GM12892 (cell line): ENCODE data around the gene STOML2.

ENCODE experiments used
- DNase-seq: peaks from one replicate; pipeline ENCODE4 v3.0.0; 2011; ENCODE audit not compliant: insufficient read length
- FAIRE-seq: peaks from 2 replicates; lab custom pipeline; 2011; peaks lifted over from hg19 to GRCh38; lab: Jason Lieb, UNC
- POLR2A ChIP-seq: IDR thresholded peaks from 2 replicates; pipeline ENCODE4 v1.6.1; 2011; ENCODE audit warnings: low read depth, low read length, control low read depth
- POLR2AphosphoS5 ChIP-seq: IDR thresholded peaks from 2 replicates; pipeline ENCODE4 v1.6.1; 2011; ENCODE audit warnings: low read depth, low read length, control low read depth
- TAF1 ChIP-seq: IDR thresholded peaks from 2 replicates; pipeline ENCODE4 v1.6.1; 2011; ENCODE audit warnings: low read depth, mild to moderate bottlenecking, control low read depth, low read length, borderline replicate concordance

The STOML2 gene

DNA sequence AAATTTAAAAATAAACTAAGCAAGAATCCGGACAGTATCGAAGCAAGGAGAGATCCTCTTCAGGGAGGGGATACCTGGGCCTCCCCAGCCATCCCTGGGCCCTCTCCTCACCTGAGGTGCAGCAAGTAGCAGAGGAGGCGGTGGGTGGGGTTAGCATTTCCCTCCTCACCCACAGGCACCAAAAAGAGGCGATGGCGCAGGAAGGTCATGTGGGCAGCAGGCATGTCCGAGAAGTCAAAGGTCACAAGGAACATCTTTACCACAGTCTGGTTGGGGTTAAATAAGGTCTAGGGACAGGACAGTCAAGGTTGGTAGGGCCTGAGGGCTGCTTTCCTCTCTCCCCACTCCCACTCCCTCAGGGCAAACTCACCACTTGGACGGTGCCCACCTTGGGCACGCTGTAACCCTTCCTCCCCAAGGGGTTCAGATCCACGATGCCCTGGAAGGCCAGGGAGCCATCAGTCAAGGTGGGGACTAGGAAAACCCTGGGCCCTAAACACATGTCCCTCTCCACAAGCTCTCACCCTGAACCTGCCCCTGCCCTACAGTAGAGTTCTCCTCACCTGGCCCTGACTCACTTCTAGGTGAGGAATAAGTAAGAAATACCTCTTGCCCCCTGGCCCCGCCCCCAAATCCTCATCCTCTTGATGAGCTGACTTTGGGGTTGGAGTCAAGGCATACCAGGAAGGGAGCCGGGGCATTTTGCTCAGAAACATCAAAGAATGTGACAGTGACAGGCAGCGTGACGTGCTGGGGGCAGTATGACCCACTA lies 2.8 kb upstream of the STOML2 start:
- DNase-seq (no peak), FAIRE-seq (no peak)
- TF ChIP-seq TAF1 (no peak), POLR2A (no peak), POLR2AphosphoS5 (no peak)

DNA sequence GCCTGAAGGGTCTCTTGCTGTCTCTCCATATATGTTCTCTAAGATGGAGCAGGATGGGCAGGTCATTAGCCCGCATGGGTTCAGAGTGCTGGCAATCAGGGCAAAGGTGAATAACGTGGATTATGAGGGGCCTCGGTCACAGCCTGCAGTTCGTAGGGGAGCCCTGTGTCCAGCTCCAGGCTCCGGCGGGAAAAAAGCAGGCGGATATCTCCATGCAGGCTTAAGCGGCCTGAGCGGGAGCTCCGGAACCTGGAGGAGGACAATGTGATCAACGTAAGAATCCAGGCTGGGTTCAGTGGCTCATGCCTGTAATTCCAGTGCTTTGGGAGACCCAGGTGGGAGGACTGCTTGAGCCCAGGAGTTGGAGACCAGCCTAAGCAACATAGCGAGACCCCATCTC lies 2.2 kb upstream of the STOML2 start:
- no peak for TF ChIP-seq TAF1
- no peak for TF ChIP-seq POLR2AphosphoS5
- no peak for TF ChIP-seq POLR2A
- DNase-seq: no peak
- FAIRE-seq: no peak

DNA sequence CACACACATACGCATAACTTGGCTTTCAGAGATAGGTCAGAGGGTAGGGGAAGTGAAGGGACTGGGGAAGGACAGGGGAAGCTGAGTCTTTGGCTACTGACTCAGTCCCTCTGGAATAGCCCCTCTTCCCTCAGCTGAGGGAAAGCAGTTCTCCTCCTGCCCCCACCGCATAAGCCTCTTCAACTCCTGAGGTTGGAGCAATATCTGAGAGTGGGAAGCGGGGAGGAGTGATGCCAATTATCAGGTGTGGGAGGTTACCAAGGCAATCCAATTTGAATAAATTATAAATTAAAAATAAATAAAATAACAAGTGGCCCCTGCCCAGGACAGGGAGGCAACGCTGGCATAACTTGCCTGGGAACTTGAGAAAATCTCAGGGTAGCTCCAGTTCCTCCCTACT lies 1.7 kb upstream of the STOML2 start:
- no peak for TF ChIP-seq TAF1
- no peak for TF ChIP-seq POLR2A
- TF ChIP-seq POLR2AphosphoS5: no peak
- DNase-seq: no peak
- FAIRE-seq: no peak

DNA sequence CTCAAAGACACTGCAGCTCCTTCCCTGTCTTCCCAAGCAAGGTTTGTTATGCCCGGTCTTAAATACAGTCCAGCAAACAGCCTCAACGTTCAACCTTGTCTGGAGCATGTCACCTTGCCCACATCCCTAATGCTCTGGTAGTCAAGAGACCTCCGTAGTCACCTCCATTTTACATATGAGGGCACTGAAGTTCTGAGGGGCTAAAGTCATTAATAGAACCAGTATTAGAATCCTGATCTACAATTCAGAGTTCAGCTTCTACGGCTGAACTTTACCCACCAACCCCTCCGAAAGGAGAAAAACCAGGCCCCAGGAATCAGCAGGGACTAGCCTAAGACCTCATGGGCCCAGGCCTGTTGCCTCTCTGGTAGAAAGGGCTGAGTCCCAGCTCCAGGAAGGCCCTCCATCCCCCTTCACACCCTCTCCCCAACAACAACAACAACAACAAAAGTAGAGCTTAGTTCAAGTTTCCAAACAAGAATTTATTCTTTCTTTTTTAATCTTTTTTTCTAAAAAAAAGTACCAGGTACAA lies 795 bp upstream of the STOML2 start:
- FAIRE-seq (no peak), DNase-seq (no peak)
- no peak for TF ChIP-seq TAF1
- TF ChIP-seq POLR2A: no peak
- TF ChIP-seq POLR2AphosphoS5: no peak

DNA sequence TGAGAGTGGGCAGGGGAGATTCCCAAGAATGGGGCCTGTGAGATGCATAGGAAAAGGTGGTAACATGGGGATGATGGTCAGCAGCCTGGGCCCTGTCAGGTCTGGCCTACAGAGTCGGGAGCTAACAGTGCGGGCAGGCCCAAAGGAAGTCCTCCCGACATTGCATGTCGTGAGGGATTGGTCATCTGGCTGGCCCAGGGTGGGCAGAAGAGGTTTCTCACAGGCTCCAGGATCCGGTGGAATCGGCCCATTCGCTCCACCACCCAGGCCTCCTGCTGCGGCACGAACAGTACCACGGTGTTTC lies 514 bp downstream of the STOML2 start:
- no peak for DNase-seq
- no peak for FAIRE-seq

DNA sequence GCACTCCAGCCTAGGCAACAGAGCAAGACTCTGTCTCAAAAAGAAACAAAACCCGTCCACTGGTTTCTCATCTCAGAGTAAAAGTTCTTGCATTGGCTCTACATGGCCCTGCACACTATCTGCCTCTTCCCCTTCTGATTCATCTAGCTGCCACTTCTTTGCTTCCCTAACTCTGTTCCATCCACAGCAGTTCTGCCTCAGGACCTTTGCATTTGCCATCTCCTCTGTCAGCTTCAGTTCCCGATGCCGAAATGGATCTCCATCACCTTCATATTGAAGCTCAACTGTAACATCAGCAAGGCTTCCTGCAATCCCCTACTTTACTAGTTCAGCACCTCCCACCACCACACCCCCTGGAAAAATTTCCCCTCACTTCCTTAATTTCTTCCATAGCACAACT lies 5.4 kb downstream of the STOML2 start:
- TF ChIP-seq POLR2A (no peak), TAF1 (no peak), POLR2AphosphoS5 (no peak)
- FAIRE-seq (no peak), DNase-seq (no peak)

More for the DNA sequence above, 514 bp downstream of the STOML2 start:
- TF ChIP-seq TAF1 (no peak), POLR2AphosphoS5 (no peak), POLR2A (no peak)

DNA sequence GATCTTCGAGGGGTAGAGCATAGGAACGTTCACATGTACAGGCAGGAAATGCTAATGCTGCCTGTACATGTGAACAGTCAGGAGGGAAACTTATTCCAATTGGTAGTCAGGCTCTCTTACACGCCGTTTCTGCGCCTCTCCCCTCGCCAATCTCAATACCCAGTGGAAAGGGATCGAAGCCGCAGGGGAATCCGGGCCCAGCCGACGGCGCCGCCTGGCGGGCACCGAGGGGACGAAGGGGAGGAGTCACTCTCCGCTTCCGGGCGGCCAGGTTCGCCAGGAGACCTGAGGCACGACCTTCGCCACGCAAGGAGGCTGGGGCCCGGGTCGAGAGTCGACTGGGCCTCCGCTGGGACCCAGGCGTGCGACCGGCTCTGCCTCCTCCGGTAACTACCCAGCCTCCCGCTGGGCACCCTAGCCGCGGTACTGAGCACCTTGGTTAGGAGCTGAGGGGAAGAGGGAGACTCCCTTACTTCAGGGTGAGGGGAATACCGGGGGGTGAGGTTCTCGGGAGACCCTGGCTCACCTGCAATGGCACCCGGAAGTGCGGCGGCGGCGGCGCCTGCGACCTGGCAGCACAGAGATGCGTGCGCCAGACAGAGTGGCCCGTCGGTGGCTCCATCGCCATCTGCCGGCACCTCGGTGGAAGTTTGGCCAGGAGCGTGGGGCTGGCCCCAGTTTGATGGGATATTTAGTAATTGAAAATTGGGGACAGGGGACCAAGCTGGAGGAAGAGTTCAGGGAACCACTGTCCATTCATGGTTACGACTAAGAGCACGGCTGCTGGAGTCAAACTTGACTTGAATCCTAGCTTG lies 6.7 kb downstream of the STOML2 start, which contains the start of gene PIGO:
PIGO (minus strand) TSS at position 557 of the 815 bp plus-strand sequence. CDS start 1,026 bp downstream, outside the sequence.
- TF ChIP-seq TAF1 (no peak), POLR2AphosphoS5 (peak; percentile 94), POLR2A (peak; percentile 91)
- FAIRE-seq (peak; percentile 97), DNase-seq (peak; percentile 89)

DNA sequence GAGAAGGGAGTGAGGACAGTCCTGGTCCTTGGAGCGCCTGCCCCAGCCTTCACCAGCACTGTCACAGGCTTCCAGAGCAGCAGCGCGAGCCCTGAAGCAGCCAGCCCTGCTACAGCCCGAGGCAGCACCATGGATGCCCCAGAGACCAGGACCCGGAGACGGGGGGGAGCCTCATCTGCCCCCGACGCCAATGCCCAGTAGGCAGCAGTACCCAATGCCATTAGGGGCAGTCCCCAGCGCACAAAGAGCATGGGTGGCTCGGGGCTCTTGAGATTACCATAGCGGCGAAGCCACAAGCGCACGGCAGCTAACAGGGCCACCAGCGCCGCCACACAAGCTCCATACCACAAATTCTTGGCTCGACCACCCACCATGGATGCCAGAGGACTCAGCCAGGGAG lies 11.4 kb downstream of the STOML2 start:
- TF ChIP-seq POLR2AphosphoS5 (no peak), POLR2A (no peak), TAF1 (no peak)
- no peak for FAIRE-seq
- no peak for DNase-seq

DNA sequence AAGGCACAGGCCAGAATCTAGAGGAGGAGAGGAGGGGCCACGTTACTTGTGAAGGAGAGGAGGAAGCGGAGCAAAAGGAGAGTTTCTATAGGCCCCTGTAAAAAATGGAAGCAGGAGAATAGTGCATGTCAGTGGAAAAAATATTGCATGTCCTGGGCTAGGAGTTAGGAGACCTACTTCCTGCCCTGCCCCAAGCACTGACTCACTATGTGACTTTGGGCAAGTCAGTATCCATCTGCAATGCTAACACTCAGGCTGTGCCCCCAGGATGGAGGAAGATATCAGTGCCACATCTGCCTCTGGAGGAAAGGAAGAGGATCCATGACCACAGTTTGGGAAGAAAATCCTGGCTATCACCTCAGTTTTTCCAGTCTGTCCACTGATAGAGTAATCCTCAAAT lies 13.5 kb downstream of the STOML2 start:
- TF ChIP-seq POLR2A: no peak
- no peak for TF ChIP-seq POLR2AphosphoS5
- TF ChIP-seq TAF1: no peak
- FAIRE-seq: no peak
- DNase-seq: no peak

DNA sequence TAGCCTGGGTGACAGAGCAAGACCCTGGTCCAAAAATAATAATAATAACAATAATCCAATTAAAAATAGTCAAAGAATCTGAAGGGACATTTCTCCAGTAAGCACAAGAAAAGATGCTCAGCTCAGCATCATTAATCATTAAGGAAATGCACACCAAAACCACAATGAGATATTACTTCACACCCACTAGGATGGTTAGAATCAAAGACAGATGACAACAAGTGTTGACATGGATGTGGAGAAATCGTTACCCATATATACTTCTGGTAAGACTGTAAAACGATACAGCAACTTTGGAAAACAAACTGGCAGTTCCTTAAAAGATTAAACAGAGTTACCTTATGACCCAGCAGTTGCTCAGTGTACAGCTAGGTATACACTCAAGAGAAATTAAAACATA lies 17.9 kb downstream of the STOML2 start:
- TF ChIP-seq POLR2A (no peak), POLR2AphosphoS5 (no peak), TAF1 (no peak)
- DNase-seq (no peak), FAIRE-seq (no peak)
